HG03103 (cell line): Measurements from ENCODE around the gene PLCB4.

ENCODE experiments used
- ATAC-seq: cut with Tn5 transposase; IDR thresholded peaks from one replicate; pipeline ENCODE4 v1.9.1; 2021; ENCODE audit warnings: low read depth; ENCODE audit not compliant: unreplicated experiment

Gene PLCB4

GRCh38 chr20:9506964-9507369 lies 438.1 kb downstream of the PLCB4 start:
- ATAC-seq, result no peak

- ATAC-seq, result no peak
These were observed 438.8 kb downstream of the PLCB4 start for GRCh38 chr20:9507544-9508239.

- ATAC-seq, result no peak
These were observed 439.4 kb downstream of the PLCB4 start for GRCh38 chr20:9508240-9508661.

GRCh38 chr20:9508696-9509178 lies 439.9 kb downstream of the PLCB4 start:
- ATAC-seq, result no peak

- no peak for ATAC-seq
These were observed 440.4 kb downstream of the PLCB4 start for GRCh38 chr20:9509246-9509645.

DNA sequence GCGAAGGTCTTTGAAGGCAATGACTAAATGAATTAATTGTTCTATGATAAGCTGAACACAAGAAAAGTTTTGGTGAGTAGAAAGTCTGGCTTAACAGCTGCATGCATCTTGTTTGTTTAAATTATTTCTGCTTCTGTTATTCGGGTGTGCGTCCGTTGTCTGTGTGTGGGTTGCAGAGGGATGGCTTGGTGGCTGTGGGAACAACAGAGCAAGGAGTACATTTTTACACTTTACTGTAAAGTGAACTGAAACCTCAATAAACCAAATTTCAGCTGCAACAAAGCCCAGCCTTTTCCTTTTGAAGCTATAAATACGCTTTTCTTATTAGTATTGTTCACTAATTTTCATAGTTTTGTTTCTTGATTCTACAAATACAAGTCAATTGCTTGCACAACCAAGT lies 442.0 kb downstream of the PLCB4 start:
- no peak for ATAC-seq

DNA sequence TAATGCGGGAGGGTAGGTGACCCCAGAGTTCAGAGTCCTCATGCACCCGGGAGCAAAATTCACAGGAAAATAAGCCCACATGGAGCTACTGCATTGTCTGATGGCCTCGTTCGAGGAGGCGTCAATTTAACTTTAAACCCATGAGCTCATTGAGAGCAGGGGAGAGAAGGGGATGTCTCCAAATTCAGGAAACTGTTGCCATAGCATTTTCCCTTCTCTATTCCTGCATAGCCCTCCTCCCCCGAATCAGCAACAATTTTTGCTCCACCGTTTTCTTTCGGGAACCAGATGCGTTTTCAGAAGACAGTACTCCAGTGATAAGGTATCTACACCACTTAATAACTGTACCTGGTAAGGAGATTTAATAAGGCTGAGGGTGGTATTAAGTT lies 445.2 kb downstream of the PLCB4 start:
- ATAC-seq, result no peak

- no peak for ATAC-seq
These were observed 445.8 kb downstream of the PLCB4 start, which contains the start of gene LAMP5 for GRCh38 chr20:9514461-9515213. LAMP5 (plus strand) TSS chr20:9514590; CDS start chr20:9514853, 263 bp downstream.

- no peak for ATAC-seq
These were observed 446.3 kb downstream of the PLCB4 start for GRCh38 chr20:9515214-9515585.

DNA sequence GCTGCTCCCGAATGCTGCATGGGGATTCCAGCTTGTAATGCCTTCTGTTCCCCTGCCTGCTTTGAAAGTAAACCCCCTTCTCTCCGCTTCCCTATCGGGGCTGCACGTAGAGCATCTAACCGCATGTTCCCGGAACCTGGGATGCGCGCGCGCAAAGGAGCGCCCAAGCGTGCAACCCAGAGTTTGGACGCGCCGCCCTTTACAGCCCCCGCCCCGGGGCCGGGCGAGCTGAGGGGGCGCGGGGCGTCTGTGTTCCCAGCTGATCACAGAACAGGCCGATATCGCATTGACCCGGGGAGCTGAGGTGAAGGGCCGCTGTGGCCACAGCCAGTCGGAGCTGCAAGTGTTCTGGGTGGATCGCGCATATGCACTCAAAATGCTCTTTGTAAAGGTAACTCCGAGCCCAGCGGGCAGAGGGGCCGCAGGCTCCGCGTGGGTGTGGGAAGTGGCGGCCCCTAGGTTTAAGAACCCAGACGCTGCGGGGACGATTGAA lies 446.9 kb downstream of the PLCB4 start:
- no peak for ATAC-seq

DNA sequence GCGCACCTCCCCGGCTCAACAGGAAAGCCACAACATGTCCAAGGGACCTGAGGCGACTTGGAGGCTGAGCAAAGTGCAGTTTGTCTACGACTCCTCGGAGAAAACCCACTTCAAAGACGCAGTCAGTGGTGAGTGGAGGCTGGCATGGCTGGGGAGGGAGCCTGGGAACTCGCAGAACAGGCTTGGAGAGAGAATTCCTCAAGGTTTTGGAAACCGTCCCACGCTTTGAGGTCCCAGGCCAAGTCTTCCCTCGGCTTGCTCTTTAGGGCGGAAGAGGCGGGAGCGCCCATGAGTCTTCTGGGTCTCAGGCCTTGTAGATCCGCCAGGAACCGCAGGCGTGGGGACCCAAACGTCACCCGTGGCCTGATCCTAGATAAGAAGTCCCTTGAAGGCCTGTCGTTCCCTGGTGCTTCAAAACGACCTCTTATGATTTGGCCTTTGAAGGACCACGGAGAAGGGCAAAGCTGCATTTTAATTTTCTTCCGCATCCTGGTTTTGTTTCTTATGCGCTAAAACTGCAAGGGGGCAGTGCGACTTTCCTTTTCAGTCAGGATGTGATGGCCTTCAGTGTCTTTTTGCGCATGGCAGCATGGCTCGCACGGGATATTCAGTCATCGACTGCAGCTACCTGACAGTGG lies 447.5 kb downstream of the PLCB4 start:
- no peak for ATAC-seq

DNA sequence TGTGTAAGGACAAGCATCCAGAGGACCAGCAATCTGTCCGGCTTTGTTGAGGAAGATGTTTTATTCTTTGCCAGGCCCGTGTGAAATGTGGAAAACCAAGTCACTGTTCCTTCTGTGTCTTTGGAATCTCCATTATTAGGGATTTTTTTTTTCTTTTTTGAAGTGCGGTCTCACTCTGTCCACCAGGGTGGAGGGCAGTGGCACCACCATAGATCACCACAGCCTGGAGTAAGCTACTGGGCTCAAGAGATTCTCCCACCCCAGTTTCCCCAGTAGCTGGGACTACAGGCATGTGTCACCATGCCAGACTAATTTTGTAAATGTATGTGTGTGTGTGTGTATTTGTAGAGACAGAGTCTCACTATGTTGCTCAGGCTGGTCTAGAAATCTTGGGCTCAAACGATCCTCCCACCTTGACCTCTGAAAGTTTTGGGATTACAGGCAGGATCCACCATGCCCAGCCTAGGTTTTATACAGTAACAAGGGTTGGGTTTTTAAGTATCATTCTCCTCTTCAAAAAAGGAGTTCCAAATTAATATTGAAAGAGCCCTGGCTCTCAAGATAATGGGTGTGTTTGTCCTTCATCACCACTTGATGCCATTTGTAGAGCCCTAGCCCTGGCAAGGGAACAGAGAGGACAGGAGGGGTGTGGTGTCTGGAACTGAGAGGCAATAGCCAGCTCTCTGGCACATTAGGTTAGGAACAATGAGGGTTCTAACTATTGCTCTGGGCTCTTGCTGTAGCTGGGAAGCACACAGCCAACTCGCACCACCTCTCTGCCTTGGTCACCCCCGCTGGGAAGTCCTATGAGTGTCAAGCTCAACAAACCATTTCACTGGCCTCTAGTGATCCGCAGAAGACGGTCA lies 448.6 kb downstream of the PLCB4 start:
- ATAC-seq, result no peak

DNA sequence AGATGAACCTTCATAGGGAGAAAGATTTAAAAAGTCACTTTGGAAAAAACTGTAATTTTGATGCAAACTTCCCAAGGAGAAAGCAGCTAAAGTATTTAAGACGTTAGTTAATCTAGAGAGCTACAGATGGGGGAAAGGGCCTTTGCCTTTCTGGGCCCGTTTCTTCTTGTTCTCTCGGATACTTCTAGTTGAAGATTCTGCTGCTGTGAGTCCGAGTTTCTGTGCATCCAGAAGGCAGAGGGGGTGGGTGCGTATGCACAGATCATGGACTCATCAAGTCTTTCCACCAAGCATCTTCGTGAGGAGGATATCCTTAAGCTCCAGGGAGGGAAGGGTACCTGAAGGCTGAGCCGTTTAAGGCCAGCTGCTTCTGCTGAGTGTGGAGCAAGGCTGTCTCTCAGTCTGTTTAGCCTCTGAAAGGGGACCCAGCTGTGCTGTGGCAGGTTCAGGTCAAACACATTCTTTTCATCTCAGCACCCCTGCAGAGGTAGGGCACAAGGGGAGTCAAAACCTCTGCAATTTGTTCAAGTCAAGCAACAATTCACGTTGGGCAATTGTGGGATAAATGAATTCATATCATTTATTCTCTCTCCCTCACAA lies 449.8 kb downstream of the PLCB4 start:
- ATAC-seq, result no peak

- ATAC-seq, result no peak
These were observed 451.2 kb downstream of the PLCB4 start for GRCh38 chr20:9520086-9520485.

- no peak for ATAC-seq
These were observed 454.7 kb downstream of the PLCB4 start for GRCh38 chr20:9523636-9524035.
